DOHH2 (cell line): ENCODE results near the gene ZDHHC12.

Source experiments
- H3F3A ChIP-seq: fragments of 200-600 bp; sonication (generic), shearing (Covaris generic); 2 replicates; pipeline ENCODE4 v1.6.0; 2016; ENCODE audit warnings: antibody characterized with exemption, mild to moderate bottlenecking; ENCODE audit not compliant: control insufficient read depth, insufficient read depth
- H3K27ac ChIP-seq: fragments of 200-600 bp; sonication (generic); 2 replicates; pipeline ENCODE4 v1.5.1; 2014; ENCODE audit warnings: low read depth, mild to moderate bottlenecking, low read length, moderate library complexity
- H3K27me3 ChIP-seq: fragments of 200-600 bp; sonication (generic); 2 replicates; pipeline ENCODE4 v1.6.1; 2014; ENCODE audit warnings: mild to moderate bottlenecking, low read length, mixed read lengths; ENCODE audit not compliant: control insufficient read depth
- H3K36me3 ChIP-seq: fragments of 200-600 bp; sonication (generic); 2 replicates; pipeline ENCODE4 v1.6.1; 2014; ENCODE audit warnings: mild to moderate bottlenecking, low read length, moderate library complexity, mixed read lengths; ENCODE audit not compliant: control insufficient read depth
- H3K4me1 ChIP-seq: fragments of 200-600 bp; sonication (generic); 2 replicates; pipeline ENCODE4 v1.6.1; 2014; ENCODE audit warnings: mild to moderate bottlenecking, low read length, mixed read lengths; ENCODE audit not compliant: control insufficient read depth
- H3K4me2 ChIP-seq: fragments of 200-600 bp; sonication (generic); 2 replicates; pipeline ENCODE4 v1.6.0; 2014; ENCODE audit warnings: mild to moderate bottlenecking, low read length, moderate library complexity
- H3K4me3 ChIP-seq: fragments of 200-600 bp; sonication (generic); 2 replicates; pipeline ENCODE4 v1.5.1; 2014; ENCODE audit warnings: mild to moderate bottlenecking, low read length, mixed read lengths
- H3K79me2 ChIP-seq: fragments of 200-600 bp; sonication (generic); 2 replicates; pipeline ENCODE4 v1.6.1; 2014; ENCODE audit warnings: mild to moderate bottlenecking, low read length, mixed read lengths; ENCODE audit not compliant: control insufficient read depth
- H3K9me2 ChIP-seq: fragments of 200-600 bp; sonication (generic); replicated peaks from 2 replicates; pipeline ENCODE4 v1.6.1; 2014; ENCODE audit warnings: mild to moderate bottlenecking, low read length, mixed read lengths; ENCODE audit not compliant: control insufficient read depth
- H3K9me3 ChIP-seq: fragments of 200-600 bp; sonication (generic); 2 replicates; pipeline ENCODE4 v1.6.1; 2014; ENCODE audit warnings: antibody characterized with exemption, low read length, mixed read lengths; ENCODE audit not compliant: control insufficient read depth, insufficient read depth
- H4K20me1 ChIP-seq: fragments of 200-600 bp; sonication (generic); 2 replicates; pipeline ENCODE4 v1.6.0; 2014; ENCODE audit warnings: low read depth, mild to moderate bottlenecking, antibody characterized with exemption, low read length, moderate library complexity; ENCODE audit not compliant: control insufficient read depth, insufficient read depth
- CTCF ChIP-seq: fragments of 200-600 bp; sonication (generic); IDR thresholded peaks from one replicate; pipeline ENCODE4 v1.5.1; 2014; ENCODE audit warnings: antibody characterized with exemption, mild to moderate bottlenecking, low read depth, low read length; ENCODE audit not compliant: poor library complexity, severe bottlenecking
- EZH2phosphoT487 ChIP-seq: fragments of 200-600 bp; sonication (generic); IDR thresholded peaks from 2 replicates; pipeline ENCODE4 v1.6.1; 2017; ENCODE audit warnings: borderline replicate concordance, mild to moderate bottlenecking, antibody characterized with exemption, low read length, moderate library complexity, mixed read lengths

Gene ZDHHC12

GRCh38 chr9:128747241-128747640, 23.3 kb upstream of the ZDHHC12 start:
- no peak overlapping the region for H3K4me2 ChIP-seq
- no peaks in the 10 kb centered on the region for H3K9me2 ChIP-seq
- H3K27ac ChIP-seq = no peak overlapping the region
- no peaks in the 10 kb centered on the region for H3K4me1 ChIP-seq
- H3K36me3 ChIP-seq = no peaks in the 10 kb centered on the region; the same call in 1 of the 2 replicates
- no peaks in the 10 kb centered on the region for H3K9me3 ChIP-seq
- H3K79me2 ChIP-seq = no peaks in the 10 kb centered on the region
- H3K27me3 ChIP-seq = no peaks in the 10 kb centered on the region
- H3F3A ChIP-seq = no peaks in the 10 kb centered on the region
- no peaks in the 10 kb centered on the region for H4K20me1 ChIP-seq
- no peak overlapping the region for H3K4me3 ChIP-seq
- TF ChIP-seq EZH2phosphoT487 (no peak), CTCF (no peak)

GRCh38 chr9:128743421-128743820, 19.5 kb upstream of the ZDHHC12 start:
- Histone ChIP-seq H3K36me3 (no peaks in the 10 kb centered on the region), H3F3A (no peaks in the 10 kb centered on the region), H3K9me2 (no peaks in the 10 kb centered on the region), H3K4me3 (no peak overlapping the region), H3K79me2 (no peaks in the 10 kb centered on the region), H3K27me3 (no peaks in the 10 kb centered on the region), H4K20me1 (no peaks in the 10 kb centered on the region), H3K4me2 (no peak overlapping the region), H3K27ac (no peak overlapping the region), H3K9me3 (no peaks in the 10 kb centered on the region), H3K4me1 (no peaks in the 10 kb centered on the region)
- TF ChIP-seq EZH2phosphoT487 (no peak), CTCF (no peak)

- Histone ChIP-seq H3K9me2 (no peaks in the 10 kb centered on the region), H3K9me3 (no peaks in the 10 kb centered on the region), H3K4me2 (no peak overlapping the region), H4K20me1 (no peaks in the 10 kb centered on the region), H3K27me3 (no peaks in the 10 kb centered on the region), H3K4me1 (no peaks in the 10 kb centered on the region), H3F3A (no peaks in the 10 kb centered on the region), H3K27ac (no peak overlapping the region), H3K4me3 (no peak overlapping the region), H3K79me2 (no peaks in the 10 kb centered on the region), H3K36me3 (no peaks in the 10 kb centered on the region)
- no peak for TF ChIP-seq EZH2phosphoT487
- TF ChIP-seq CTCF = no peak
These were observed 18.5 kb upstream of the ZDHHC12 start for GRCh38 chr9:128742401-128742800.

GRCh38 chr9:128735373-128735772, 11.4 kb upstream of the ZDHHC12 start:
- H4K20me1 ChIP-seq = no peaks in the 10 kb centered on the region
- H3K4me2 ChIP-seq = no peak overlapping the region
- no peaks in the 10 kb centered on the region for H3K9me2 ChIP-seq
- no peaks in the 10 kb centered on the region for H3K79me2 ChIP-seq
- TF ChIP-seq EZH2phosphoT487 (no peak), CTCF (no peak)
- no peak overlapping the region for H3K4me3 ChIP-seq
- peaks cover 7% of the 10 kb centered on the region for H3K4me1 ChIP-seq
- H3K9me3 ChIP-seq = no peaks in the 10 kb centered on the region
- peaks cover 6% of the 10 kb centered on the region; the same call in 1 of the 2 replicates for H3K36me3 ChIP-seq
- H3F3A ChIP-seq = no peaks in the 10 kb centered on the region
- H3K27ac ChIP-seq = no peak overlapping the region
- no peaks in the 10 kb centered on the region for H3K27me3 ChIP-seq
